B cell (primary cell): Measurements from ENCODE around the gene SYTL4.

Source experiments
- EZH2 ChIP-seq: IDR thresholded peaks from 2 replicates; pipeline ENCODE4 v1.6.1; 2012; ENCODE audit warnings: borderline replicate concordance, low read depth, mild to moderate bottlenecking, moderate library complexity, low read length; ENCODE audit not compliant: insufficient read depth, poor library complexity, severe bottlenecking
- TF ChIP-seq, protein P1 (sequence below): fragments of 200-600 bp; IDR thresholded peaks from one replicate; pipeline ENCODE4 v1.8.0; 2022; ENCODE audit warnings: antibody characterized with exemption, mild to moderate bottlenecking

- TF ChIP-seq, protein P1, sequence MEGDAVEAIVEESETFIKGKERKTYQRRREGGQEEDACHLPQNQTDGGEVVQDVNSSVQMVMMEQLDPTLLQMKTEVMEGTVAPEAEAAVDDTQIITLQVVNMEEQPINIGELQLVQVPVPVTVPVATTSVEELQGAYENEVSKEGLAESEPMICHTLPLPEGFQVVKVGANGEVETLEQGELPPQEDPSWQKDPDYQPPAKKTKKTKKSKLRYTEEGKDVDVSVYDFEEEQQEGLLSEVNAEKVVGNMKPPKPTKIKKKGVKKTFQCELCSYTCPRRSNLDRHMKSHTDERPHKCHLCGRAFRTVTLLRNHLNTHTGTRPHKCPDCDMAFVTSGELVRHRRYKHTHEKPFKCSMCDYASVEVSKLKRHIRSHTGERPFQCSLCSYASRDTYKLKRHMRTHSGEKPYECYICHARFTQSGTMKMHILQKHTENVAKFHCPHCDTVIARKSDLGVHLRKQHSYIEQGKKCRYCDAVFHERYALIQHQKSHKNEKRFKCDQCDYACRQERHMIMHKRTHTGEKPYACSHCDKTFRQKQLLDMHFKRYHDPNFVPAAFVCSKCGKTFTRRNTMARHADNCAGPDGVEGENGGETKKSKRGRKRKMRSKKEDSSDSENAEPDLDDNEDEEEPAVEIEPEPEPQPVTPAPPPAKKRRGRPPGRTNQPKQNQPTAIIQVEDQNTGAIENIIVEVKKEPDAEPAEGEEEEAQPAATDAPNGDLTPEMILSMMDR = no peak
- TF ChIP-seq EZH2 = no peak
Measured at GRCh38 chrX:100643956-100644860, 87.7 kb downstream of the SYTL4 start, which contains the start of gene SRPX2.
